Stimulated activated CD4-positive, alpha-beta T cell treated with anti-CD3 and anti-CD28 coated beads, Interleukin-4, amount 100 ng/mL, for 1 hour (primary cell): ENCODE measurements around the gene PIGC.

Experiments used
- DNase-seq: peaks from one replicate; pipeline ENCODE4 v3.0.0-alpha.2; 2020

PIGC gene

DNA sequence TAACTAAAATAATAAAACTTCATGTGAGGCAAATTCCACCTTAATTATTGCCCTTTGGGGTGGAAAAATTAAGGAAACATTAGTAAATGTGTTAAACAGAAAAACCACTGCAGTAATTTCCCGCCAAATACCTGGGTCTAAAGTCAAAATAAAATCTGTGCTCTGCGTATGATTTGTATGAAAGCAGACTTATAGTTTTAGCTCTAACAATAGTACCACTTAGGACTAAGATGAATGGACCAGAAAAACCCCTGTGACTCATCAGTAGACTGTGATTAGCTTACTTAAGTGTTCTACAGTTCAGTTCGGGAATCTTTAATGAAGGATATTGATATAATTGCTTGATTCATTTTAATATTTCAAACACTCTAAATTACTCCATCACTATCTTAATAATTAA is 46.6 kb downstream of the PIGC start:
- DNase-seq, result no peak

- DNase-seq, result no peak
These were observed 48.3 kb downstream of the PIGC start for GRCh38 chr1:172395576-172395975.

DNA sequence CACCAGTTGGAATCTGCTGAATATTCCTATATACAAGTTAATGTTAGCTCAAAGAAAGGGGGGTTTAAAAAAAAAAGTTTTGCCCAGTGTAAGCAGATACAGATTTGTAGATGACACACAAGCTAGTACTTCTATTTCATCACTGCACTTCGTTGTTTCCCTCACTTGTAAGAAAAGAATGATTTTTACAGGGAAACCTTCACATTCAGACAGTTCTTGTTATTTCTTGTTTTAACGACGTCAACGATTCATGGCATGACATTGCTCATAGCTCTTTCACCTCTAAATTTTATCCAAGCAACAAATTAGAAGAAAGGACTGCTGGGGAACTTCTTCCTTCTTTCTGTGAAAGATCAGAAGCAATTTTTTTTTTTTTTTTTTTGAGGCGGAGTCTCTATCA is 49.1 kb downstream of the PIGC start:
- DNase-seq, result no peak

- DNase-seq, result peak; percentile 59
These were observed 49.6 kb downstream of the PIGC start for GRCh38 chr1:172394141-172394751.

GRCh38 chr1:172393354-172393753 is 50.5 kb downstream of the PIGC start:
- DNase-seq, result no peak

GRCh38 chr1:172391976-172392375 is 51.9 kb downstream of the PIGC start:
- no peak for DNase-seq
